Osteocyte (in vitro differentiated cells): ENCODE results near the gene RAX2. TPM values are rescaled to one million over a fixed set of nuclear protein-coding genes. Genes with fewer than 3 reads are reported as not detected.

Experiments
- DNase-seq: peaks from one replicate; pipeline ENCODE4 v3.0.0; 2021; ENCODE audit warnings: mixed read lengths; ENCODE audit not compliant: unreplicated experiment; ENCODE audit errors: extremely low spot score
- H3K27ac Mint-ChIP-seq: one replicate; pipeline ENCODE4 v1.8.0; 2021; ENCODE audit warnings: mild to moderate bottlenecking, mixed read lengths; ENCODE audit not compliant: unreplicated experiment
- H3K27me3 Mint-ChIP-seq: one replicate; pipeline ENCODE4 v1.8.0; 2021; ENCODE audit warnings: mixed read lengths; ENCODE audit not compliant: unreplicated experiment
- H3K36me3 Mint-ChIP-seq: one replicate; pipeline ENCODE4 v1.8.0; 2021; ENCODE audit warnings: mixed read lengths; ENCODE audit not compliant: unreplicated experiment
- H3K4me1 Mint-ChIP-seq: one replicate; pipeline ENCODE4 v1.8.0; 2021; ENCODE audit warnings: mixed read lengths; ENCODE audit not compliant: unreplicated experiment
- H3K4me3 Mint-ChIP-seq: one replicate; pipeline ENCODE4 v1.8.0; 2021; ENCODE audit warnings: mild to moderate bottlenecking, moderate library complexity, mixed read lengths; ENCODE audit not compliant: unreplicated experiment
- H3K9me3 Mint-ChIP-seq: one replicate; pipeline ENCODE4 v1.8.0; 2021; ENCODE audit warnings: mixed read lengths; ENCODE audit not compliant: unreplicated experiment
- CTCF ChIP-seq: fragments of 200-600 bp; sonication (generic); IDR thresholded peaks from 2 replicates; pipeline ENCODE4 v1.5.0; 2021; ENCODE audit warnings: antibody characterized with exemption, mild to moderate bottlenecking, moderate library complexity
- total RNA-seq: library from RNA; stranded (reverse); gene quantifications from 2 replicates; pipeline ENCODE4 v1.2.1, GENCODE V29; 2021

Gene RAX2
- total RNA-seq, 1 donor from 2014 or later, result not detected

GRCh38 chr19:3762501-3763459 is 9.2 kb downstream of the RAX2 start, which contains the start of gene MRPL54:
Gene MRPL54, plus strand, starts transcription at chr19:3762682. Its CDS starts 19 bp downstream, at chr19:3762701.
- peak; percentile 100 for DNase-seq
- Mint-ChIP-seq H3K27ac (peak within 1 kb of the TSS; percentile 100), H3K36me3 (peaks cover 7% of the 10 kb centered on the region), H3K4me3 (peak within 1 kb of the TSS; percentile 96), H3K9me3 (no peaks in the 10 kb centered on the region), H3K4me1 (peaks cover 23% of the 10 kb centered on the region), H3K27me3 (no peaks in the 10 kb centered on the region)
- TF ChIP-seq CTCF, result no peak

DNA sequence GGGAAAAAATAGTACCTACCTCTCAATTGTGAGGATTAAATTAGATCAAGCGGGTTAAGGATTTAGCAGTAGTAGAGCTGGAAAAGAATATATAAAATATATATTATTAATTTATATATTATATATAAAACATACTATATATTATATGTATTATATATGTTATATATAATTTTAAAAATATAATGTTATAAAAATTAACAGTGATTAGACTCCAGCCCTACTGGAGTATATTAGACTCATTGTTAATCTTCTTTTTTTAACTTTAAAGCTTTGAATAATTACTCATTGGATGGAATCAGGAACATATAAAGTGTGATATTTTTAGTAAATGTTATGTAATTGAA is 9.9 kb downstream of the RAX2 start:
- Mint-ChIP-seq H3K27ac (peak overlapping the region; percentile 100), H3K27me3 (no peaks in the 10 kb centered on the region), H3K4me1 (peaks cover 23% of the 10 kb centered on the region), H3K9me3 (no peaks in the 10 kb centered on the region), H3K4me3 (peak overlapping the region; percentile 96), H3K36me3 (peaks cover 7% of the 10 kb centered on the region)
- TF ChIP-seq CTCF, result no peak
- no peak for DNase-seq

DNA sequence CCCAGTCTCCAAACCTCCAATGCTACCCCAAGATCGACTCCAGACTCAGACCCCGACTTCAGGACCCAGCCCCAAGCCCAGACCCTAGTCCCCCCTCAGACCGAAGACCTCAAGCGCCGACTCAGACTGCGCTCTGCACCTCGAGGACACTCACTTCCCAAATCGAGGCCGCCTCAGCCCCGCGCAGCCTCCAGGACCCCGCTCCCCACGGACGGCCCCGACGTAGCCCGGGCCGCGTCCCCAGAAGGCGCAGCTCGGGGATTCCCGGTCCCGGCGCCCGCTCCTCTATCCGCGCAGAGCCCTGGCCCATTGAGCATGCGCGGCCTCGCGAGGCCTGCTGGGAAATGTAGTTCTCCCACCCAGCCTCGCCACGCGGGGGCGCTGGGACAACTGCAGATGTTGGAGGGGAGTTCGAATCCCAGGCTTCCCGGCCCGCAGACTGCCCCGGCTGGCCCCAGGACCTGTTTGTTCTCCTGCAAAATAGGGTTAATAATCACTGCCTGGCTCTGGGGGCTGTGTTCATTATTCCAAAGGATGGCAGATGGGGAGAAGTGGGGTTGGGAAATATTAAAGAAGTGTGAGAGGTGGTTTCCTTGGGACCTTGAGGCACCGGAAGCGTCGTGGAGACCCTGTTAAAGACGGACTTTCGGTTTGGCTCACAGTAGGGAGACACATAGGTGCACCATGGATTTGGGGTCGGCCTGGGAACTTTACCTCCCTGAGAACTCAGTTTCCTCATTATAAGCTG is 10.5 kb downstream of the RAX2 start, which contains the start of gene APBA3:
Gene APBA3, minus strand, starts transcription at position 311 of the 748 bp plus-strand sequence. CDS start 1,428 bp downstream, outside the sequence.
- Mint-ChIP-seq H3K27me3 (no peaks in the 10 kb centered on the region), H3K4me1 (peaks cover 25% of the 10 kb centered on the region), H3K36me3 (peaks cover 7% of the 10 kb centered on the region), H3K4me3 (peak within 1 kb of the TSS; percentile 96), H3K27ac (peak within 1 kb of the TSS; percentile 100), H3K9me3 (no peaks in the 10 kb centered on the region)
- DNase-seq, result peak; percentile 98
- TF ChIP-seq CTCF, result peak; percentile 75

GRCh38 chr19:3760871-3761361 is 11.1 kb downstream of the RAX2 start:
- peaks cover 3% of the 10 kb centered on the region for H3K36me3 Mint-ChIP-seq
- H3K27ac Mint-ChIP-seq, result peak overlapping the region; percentile 98
- H3K27me3 Mint-ChIP-seq, result no peaks in the 10 kb centered on the region
- H3K4me3 Mint-ChIP-seq, result peak overlapping the region; percentile 96
- H3K4me1 Mint-ChIP-seq, result peaks cover 25% of the 10 kb centered on the region
- TF ChIP-seq CTCF, result no peak
- H3K9me3 Mint-ChIP-seq, result no peaks in the 10 kb centered on the region
- no peak for DNase-seq
